ENCODE data around the gene PTPN4. TPM values are rescaled to one million over a fixed set of nuclear protein-coding genes. Genes with fewer than 3 reads are reported as not detected.
"Not testable (repeated sequence)": the region's sequence is repeated elsewhere in the genome, so short reads cannot be mapped to it uniquely, and the experiment has no call there.

Gene PTPN4
- total RNA-seq, 1 donor from 2014 or later, result 32.9 TPM

GRCh38 chr2:120014226-120014980 is 254.7 kb downstream of the PTPN4 start:
- no peak for DNase-seq (ENCODE audit: low spot score)

- DNase-seq (ENCODE audit: low spot score), result no peak
These were observed 257.1 kb downstream of the PTPN4 start for GRCh38 chr2:120016800-120017199.

- DNase-seq (ENCODE audit: low spot score), result no peak
These were observed 257.5 kb downstream of the PTPN4 start for GRCh38 chr2:120017201-120017600.

- DNase-seq (ENCODE audit: low spot score), result no peak
These were observed 258.8 kb downstream of the PTPN4 start for GRCh38 chr2:120018549-120018948.

- no peak for DNase-seq (ENCODE audit: low spot score)
These were observed 260.8 kb downstream of the PTPN4 start for GRCh38 chr2:120020554-120020953.

- DNase-seq (ENCODE audit: low spot score), result not testable (repeated sequence)
These were observed 262.8 kb downstream of the PTPN4 start for GRCh38 chr2:120022505-120022904.

- DNase-seq (ENCODE audit: low spot score), result no peak
These were observed 267.2 kb downstream of the PTPN4 start for GRCh38 chr2:120026890-120027289.

GRCh38 chr2:120028795-120029194 is 269.1 kb downstream of the PTPN4 start:
- DNase-seq (ENCODE audit: low spot score), result no peak

- DNase-seq (ENCODE audit: low spot score), result no peak
These were observed 270.2 kb downstream of the PTPN4 start for GRCh38 chr2:120029672-120030640.

GRCh38 chr2:120032297-120032696 is 272.6 kb downstream of the PTPN4 start:
- no peak for DNase-seq (ENCODE audit: low spot score)

Other genes starting within 250 kb of the PTPN4 start
- gene SCTR, start 235.4 kb upstream of the PTPN4 start, total RNA-seq, result 0.92 TPM
- 5.4 TPM for gene CFAP221, start 215.5 kb upstream of the PTPN4 start, total RNA-seq
- gene TMEM177, start 80.7 kb upstream of the PTPN4 start, total RNA-seq, result 18.9 TPM